Esophagus (tissue), 2 donors: Measurements from ENCODE around the gene RHBG. TPM values are rescaled to one million over a fixed set of nuclear protein-coding genes. Genes with fewer than 3 reads are reported as not detected.

Experiments
- polyA plus RNA-seq, 2 donors: library from polyadenylated mRNA; stranded (reverse); fragments of 200-250 nt; gene quantifications; one replicate each; pipeline ENCODE4 v1.2.3, GENCODE V29; 2013
- donor health status: healthy with polysubstance abuse.
- donor health status: Bipolar disorder and iron deficiency.

Gene RHBG
- polyA plus RNA-seq, 2 donors, result 2.3 TPM

Other genes starting within 250 kb of the RHBG start
- gene SEMA4A, start 215.6 kb upstream of the RHBG start, polyA plus RNA-seq, result 10 to 100 TPM; 23.8 to 24.9 TPM
- 1 to 10 TPM; 4.4 to 8.8 TPM for gene SLC25A44, start 175.1 kb upstream of the RHBG start, polyA plus RNA-seq
- 10 to 100 TPM; 67.2 to 69.0 TPM for gene PMF1, start 156.2 kb upstream of the RHBG start, polyA plus RNA-seq
- gene BGLAP, start 127.0 kb upstream of the RHBG start, polyA plus RNA-seq, result under 1 TPM; 0.41 to 0.81 TPM
- 1 to 10 TPM; 3.1 to 7.7 TPM for gene PAQR6, start 121.2 kb upstream of the RHBG start, polyA plus RNA-seq
- 10 to 100 TPM; 34.5 to 38.6 TPM for gene SMG5, start 86.4 kb upstream of the RHBG start, polyA plus RNA-seq
- 100 to 1,000 TPM in 1 of 2 donors, 10 to 100 TPM in 1; 83.8 to 139 TPM for gene TMEM79, start 84.9 kb upstream of the RHBG start, polyA plus RNA-seq
- 10 to 100 TPM; 20.9 to 32.4 TPM for gene GLMP, start 73.5 kb upstream of the RHBG start, polyA plus RNA-seq
- gene VHLL, start 69.9 kb upstream of the RHBG start, polyA plus RNA-seq, result not detected
- gene CCT3, start 30.9 kb upstream of the RHBG start, polyA plus RNA-seq, result 100 to 1,000 TPM in 1 of 2 donors, 10 to 100 TPM in 1; 61.2 to 149 TPM
- under 1 TPM; 0.33 to 0.40 TPM for gene TSACC, start 30.7 kb upstream of the RHBG start, polyA plus RNA-seq
- gene MEF2D, start 131.6 kb downstream of the RHBG start, polyA plus RNA-seq, result 10 to 100 TPM in 1 of 2 donors, 1 to 10 TPM in 1; 8.5 to 13.5 TPM
- 1 to 10 TPM; 3.8 to 7.8 TPM for gene IQGAP3, start 203.4 kb downstream of the RHBG start, polyA plus RNA-seq
- gene TTC24, start 210.5 kb downstream of the RHBG start, polyA plus RNA-seq, result under 1 TPM in 1 of 2 donors, not detected in 1; 0.08 TPM
- 10 to 100 TPM; 29.9 to 70.9 TPM for gene NAXE, start 222.6 kb downstream of the RHBG start, polyA plus RNA-seq
- gene GPATCH4, start 232.3 kb downstream of the RHBG start, polyA plus RNA-seq, result 10 to 100 TPM; 14.3 to 20.8 TPM